GM19099 (cell line): Measurements from ENCODE around the gene CDHR3.

Experiments
- POLR2A ChIP-seq: IDR thresholded peaks from 3 replicates; pipeline ENCODE4 v1.6.1; 2011; ENCODE audit warnings: low read depth; ENCODE audit not compliant: insufficient read length; ENCODE audit errors: extremely low read depth

CDHR3 gene

GRCh38 chr7:105988276-105988675 lies 25.2 kb downstream of the CDHR3 start:
- TF ChIP-seq POLR2A: no peak

- TF ChIP-seq POLR2A: no peak
Observed at GRCh38 chr7:105989191-105989590, 26.1 kb downstream of the CDHR3 start.

GRCh38 chr7:105989686-105990085 lies 26.6 kb downstream of the CDHR3 start:
- TF ChIP-seq POLR2A: no peak

- no peak for TF ChIP-seq POLR2A
Observed at GRCh38 chr7:105990141-105990540, 27.1 kb downstream of the CDHR3 start.

- no peak for TF ChIP-seq POLR2A
Observed at GRCh38 chr7:105990727-105991453, 27.8 kb downstream of the CDHR3 start.

DNA sequence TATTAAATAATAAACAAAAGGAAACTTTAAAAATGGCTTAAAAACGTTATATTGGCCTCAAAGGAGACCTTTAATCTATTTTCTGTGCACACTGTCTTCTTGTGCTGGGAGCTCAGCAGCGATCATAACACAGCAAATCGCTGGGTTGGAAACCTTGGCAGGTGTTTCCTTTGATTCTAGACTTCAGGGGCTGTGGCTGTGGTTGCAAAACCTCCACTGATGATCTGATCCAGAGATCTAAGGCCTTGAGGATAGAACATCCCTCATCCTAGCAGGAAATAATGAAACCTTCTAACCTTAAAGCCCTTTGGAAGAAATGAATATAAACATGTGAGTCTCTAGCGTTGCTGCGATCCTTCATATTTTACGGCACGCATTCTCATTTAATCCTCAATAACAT lies 29.8 kb downstream of the CDHR3 start:
- no peak for TF ChIP-seq POLR2A

- no peak for TF ChIP-seq POLR2A
Observed at GRCh38 chr7:105996860-105997737, 34.0 kb downstream of the CDHR3 start.

DNA sequence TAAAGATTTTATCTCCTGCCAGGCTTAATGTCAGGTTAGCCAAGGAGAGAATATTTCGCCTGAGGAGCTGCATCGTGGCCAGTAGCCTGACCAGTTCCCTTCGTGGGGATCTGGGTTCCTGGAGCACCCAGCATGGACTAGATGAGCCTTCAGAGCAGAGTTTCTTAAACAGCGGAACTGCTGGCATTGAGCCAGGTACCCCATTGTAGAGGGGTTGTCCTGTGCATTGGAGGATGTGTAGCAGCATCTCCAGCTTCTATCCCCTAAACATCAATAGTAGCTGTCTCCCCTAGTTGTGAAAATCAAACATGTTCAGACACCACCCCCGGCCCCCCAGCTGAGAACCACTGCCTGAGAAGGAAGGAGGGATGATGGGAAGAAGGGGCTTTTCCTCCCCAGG lies 36.2 kb downstream of the CDHR3 start:
- no peak for TF ChIP-seq POLR2A

- TF ChIP-seq POLR2A: no peak
Observed at GRCh38 chr7:106001196-106001595, 38.1 kb downstream of the CDHR3 start.

DNA sequence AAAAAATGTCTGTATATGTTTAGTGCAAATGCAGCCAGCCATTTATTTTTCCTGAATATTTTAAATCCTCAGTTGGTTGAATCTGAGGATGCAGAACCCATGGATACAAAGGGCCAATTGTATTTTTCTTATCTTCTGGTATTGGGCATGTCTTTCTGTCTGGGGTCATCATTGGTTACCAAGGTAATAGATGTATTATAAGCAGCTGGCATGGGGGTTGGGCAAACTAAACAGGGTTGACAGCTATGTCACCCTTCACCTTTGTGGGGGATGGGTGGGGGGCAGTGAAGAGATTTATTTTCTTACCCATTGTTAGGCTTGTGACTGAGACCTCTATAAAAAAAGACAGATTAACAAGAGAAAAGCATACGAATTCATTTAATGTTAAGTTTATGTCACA lies 38.8 kb downstream of the CDHR3 start:
- TF ChIP-seq POLR2A: no peak

DNA sequence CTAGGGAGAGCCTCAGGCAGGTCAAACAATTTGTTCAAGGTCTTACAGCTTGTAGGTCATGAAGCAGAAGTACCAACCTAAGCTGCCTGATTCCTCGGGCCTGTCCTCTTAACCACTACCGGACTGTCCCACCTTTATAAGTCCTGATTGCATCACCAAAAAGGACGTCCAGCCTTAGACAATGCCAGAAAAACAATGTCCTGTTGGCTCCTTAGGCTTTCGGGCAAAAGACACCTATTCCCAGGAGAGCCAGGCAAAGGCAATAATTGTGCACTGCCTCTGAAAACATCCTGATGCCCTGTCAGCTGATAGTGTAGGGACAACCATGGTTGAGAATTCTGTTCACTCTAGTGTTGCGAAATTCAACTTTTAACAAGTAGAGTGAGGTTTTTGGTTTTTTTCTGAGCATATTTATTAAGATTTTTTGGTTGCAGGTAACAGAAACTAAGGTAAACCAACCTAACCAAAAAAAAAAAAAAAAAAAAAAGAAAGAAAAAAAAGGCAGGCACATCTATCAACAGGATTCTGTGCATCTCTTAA lies 40.5 kb downstream of the CDHR3 start:
- no peak for TF ChIP-seq POLR2A

DNA sequence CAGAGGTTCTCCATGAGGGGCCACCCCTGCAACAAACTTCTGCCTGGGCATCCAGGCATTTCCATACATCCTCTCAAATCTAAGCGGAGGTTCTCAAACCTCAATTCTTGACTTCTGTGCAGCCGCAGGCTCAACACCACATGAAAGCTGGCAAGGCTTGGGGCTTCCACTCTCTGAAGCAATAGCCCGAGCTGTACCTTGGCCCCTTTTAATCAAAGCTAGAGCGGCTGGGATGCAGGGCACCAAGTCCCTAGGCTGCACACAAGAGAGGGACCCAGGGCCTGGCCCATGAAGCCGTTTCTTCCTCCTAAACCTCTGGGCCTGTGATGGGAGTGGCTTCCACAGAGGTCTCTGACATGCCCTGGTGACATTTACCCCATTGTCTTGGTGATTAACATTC lies 43.8 kb downstream of the CDHR3 start:
- TF ChIP-seq POLR2A: no peak

- TF ChIP-seq POLR2A: no peak
Observed at GRCh38 chr7:106009503-106010226, 46.6 kb downstream of the CDHR3 start.

DNA sequence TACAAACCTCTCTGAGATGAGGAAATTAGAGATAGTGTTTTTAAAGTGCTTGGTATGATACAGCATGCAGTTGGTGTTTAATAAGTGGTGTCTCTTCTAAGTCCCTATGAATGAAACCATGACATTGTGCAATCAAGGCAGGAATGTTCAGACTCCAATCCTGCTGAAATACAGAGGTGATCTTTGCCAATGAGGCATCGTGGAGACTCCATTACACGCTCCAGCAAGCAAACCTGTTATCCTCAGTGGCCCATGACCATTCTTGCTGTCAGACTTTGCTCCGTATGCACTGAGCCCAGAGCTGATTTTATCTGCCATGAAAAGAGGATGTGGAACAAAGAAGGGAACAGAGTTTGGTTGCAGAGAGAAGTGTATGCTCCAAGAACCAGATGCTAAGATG lies 47.3 kb downstream of the CDHR3 start:
- no peak for TF ChIP-seq POLR2A

GRCh38 chr7:106010866-106011265 lies 47.8 kb downstream of the CDHR3 start:
- TF ChIP-seq POLR2A: no peak
